HepG2 (cell line): Measurements from ENCODE around the gene TOR4A. TPM values are rescaled to one million over a fixed set of nuclear protein-coding genes. Genes with fewer than 3 reads are reported as not detected.

Experiments
- AGO1 ChIP-seq: fragments of 200-400 bp; formaldehyde crosslinking; IDR thresholded peaks from 2 replicates; pipeline ENCODE4 v1.6.1; 2017; ENCODE audit warnings: mild to moderate bottlenecking, low read depth, low read length, moderate library complexity; ENCODE audit not compliant: poor library complexity, severe bottlenecking
- ATAD3A ChIP-seq: sonication (generic); formaldehyde crosslinking; IDR thresholded peaks from 2 replicates; pipeline ENCODE4 v1.4.0; 2020; ENCODE audit warnings: missing genetic modification reagents
- BRD4 ChIP-seq: sonication (generic); formaldehyde crosslinking; IDR thresholded peaks from 2 replicates; pipeline ENCODE4 v1.4.0; 2020; ENCODE audit warnings: missing genetic modification reagents
- CREBL2 ChIP-seq: sonication (generic); formaldehyde crosslinking; IDR thresholded peaks from 2 replicates; pipeline ENCODE4 v1.8.1; 2023; ENCODE audit warnings: missing genetic modification reagents, mild to moderate bottlenecking, borderline replicate concordance
- DMAP1 ChIP-seq: IDR thresholded peaks from 2 replicates; pipeline ENCODE4 v1.6.1; 2016
- EEA1 ChIP-seq: sonication (generic); formaldehyde crosslinking; IDR thresholded peaks from 2 replicates; pipeline ENCODE4 v1.5.1; 2020; ENCODE audit warnings: mild to moderate bottlenecking, missing genetic modification reagents, borderline replicate concordance
- FOXP4 ChIP-seq: sonication (generic); formaldehyde crosslinking; IDR thresholded peaks from 2 replicates; pipeline ENCODE4 v1.4.0; 2020; ENCODE audit warnings: missing genetic modification reagents
- GMEB2 ChIP-seq: IDR thresholded peaks from 2 replicates; pipeline ENCODE4 v1.6.1; 2016; ENCODE audit warnings: missing biosample characterization, missing genetic modification reagents, low read depth
- HHEX ChIP-seq: IDR thresholded peaks from 2 replicates; pipeline ENCODE4 v1.6.1; 2016; ENCODE audit warnings: control low read depth
- HMGXB4 ChIP-seq, 2 experiments: sonication (generic) in 1 of 2; formaldehyde crosslinking in 1 of 2; IDR thresholded peaks; 2 replicates each; pipeline versions ENCODE4 v1.4.0 to v1.6.1; 2018 to 2020; ENCODE audit warnings: missing genetic modification reagents in 2 of 2, borderline replicate concordance in 1 of 2, low read depth in 1 of 2, mild to moderate bottlenecking in 1 of 2, missing biosample characterization in 1 of 2
- IKZF1 ChIP-seq: fragments of 450-650 bp; IDR thresholded peaks from 2 replicates; pipeline ENCODE4 v1.7.1; 2016
- KLF11 ChIP-seq: IDR thresholded peaks from 2 replicates; pipeline ENCODE4 v1.6.1; 2016; ENCODE audit warnings: missing compliant biosample characterization
- KLF16 ChIP-seq, 2 experiments: sonication (generic) in 1 of 2; formaldehyde crosslinking in 1 of 2; IDR thresholded peaks; 2 replicates each; pipeline versions ENCODE4 v1.6.1 to v1.8.0; 2016 to 2023; ENCODE audit warnings: missing genetic modification reagents in 2 of 2, missing compliant biosample characterization in 1 of 2
- MAZ ChIP-seq, 2 experiments: sonication (generic) in 1 of 2; formaldehyde crosslinking in 1 of 2; IDR thresholded peaks; 2 replicates each; pipeline versions ENCODE4 v1.5.0 to v1.6.1; 2012 to 2020; ENCODE audit warnings: low read depth in 2 of 2, mild to moderate bottlenecking in 2 of 2, borderline replicate concordance in 1 of 2, improper control_type of control experiment in 1 of 2, low read length in 1 of 2, missing genetic modification reagents in 1 of 2, moderate library complexity in 1 of 2
- MXD3 ChIP-seq: IDR thresholded peaks from 2 replicates; pipeline ENCODE4 v1.6.1; 2016; ENCODE audit warnings: mild to moderate bottlenecking, missing biosample characterization, missing genetic modification reagents
- NFE2L2 ChIP-seq: fragments of 150-350 bp; IDR thresholded peaks from 2 replicates; pipeline ENCODE4 v1.6.1; 2014; ENCODE audit warnings: low read length
- NFRKB ChIP-seq: fragments of 450-650 bp; IDR thresholded peaks from 2 replicates; pipeline ENCODE4 v1.6.1; 2017
- NFYB ChIP-seq: sonication (generic); formaldehyde crosslinking; IDR thresholded peaks from 2 replicates; pipeline ENCODE4 v1.4.0; 2020; ENCODE audit warnings: missing genetic modification reagents
- SNAPC2 ChIP-seq: sonication (generic); formaldehyde crosslinking; IDR thresholded peaks from 2 replicates; pipeline ENCODE4 v1.8.1; 2022; ENCODE audit warnings: mild to moderate bottlenecking, missing genetic modification reagents
- SSRP1 ChIP-seq: IDR thresholded peaks from 2 replicates; pipeline ENCODE4 v1.6.1; 2016; ENCODE audit warnings: control low read depth
- ZNF12 ChIP-seq: sonication (generic); formaldehyde crosslinking; IDR thresholded peaks from 2 replicates; pipeline ENCODE4 v1.5.0; 2020; ENCODE audit warnings: missing genetic modification reagents
- ZNF3 ChIP-seq: IDR thresholded peaks from 2 replicates; pipeline ENCODE4 v1.7.0; 2017; ENCODE audit warnings: inconsistent platforms
- ZNF597 ChIP-seq: sonication (generic); formaldehyde crosslinking; IDR thresholded peaks from 2 replicates; pipeline ENCODE4 v1.5.0; 2020; ENCODE audit warnings: missing genetic modification reagents
- ZSCAN30 ChIP-seq: sonication (generic); formaldehyde crosslinking; IDR thresholded peaks from 2 replicates; pipeline ENCODE4 v1.5.0; 2020; ENCODE audit warnings: mild to moderate bottlenecking, missing genetic modification reagents
- polyA plus RNA-seq, 8 experiments: library from polyadenylated mRNA; depleted of rRNA in 3 of 8; stranded (reverse) in 7 of 8; unstranded in 1 of 8; fragments of >200 nt; fragmentation: Illumina TruSeq in 4 of 8; extraction: Trizol in 4 of 8; gene quantifications; 2 replicates each; pipeline versions ENCODE4 v1.2.1 to v1.2.3, GENCODE V29; 2011 to 2016; ENCODE audit warnings: low read depth in 4 of 8, missing spikeins in 1 of 8, mixed read lengths in 1 of 8; ENCODE audit not compliant: insufficient read depth in 1 of 8
- total RNA-seq, 5 experiments: library from RNA; depleted of rRNA; stranded (reverse); fragments of >200 nt; fragmentation: Illumina TruSeq; extraction: Trizol; gene quantifications; 2 replicates each; pipeline ENCODE4 v1.2.3, GENCODE V29; 2016; ENCODE audit warnings: low read depth in 1 of 5

The TOR4A gene
- total and polyA plus RNA-seq, 2 of the 13 experiments (the other 11 are each of a cell fraction or from before 2014, with no cell fraction given) = 11.1 to 14.2 TPM

GRCh38 chr9:137253717-137254623, 23.6 kb upstream of the TOR4A start (continued):
- TF ChIP-seq KLF16 (CRISPR knock-in tag; IDR thresholded peaks at IDR 0.05) (no peak), HHEX (CRISPR knock-in tag) (no peak), ZNF3 (CRISPR knock-in tag) (no peak), AGO1 (peak; percentile 11), NFYB (no peak), GMEB2 (no peak), ZNF597 (no peak), SSRP1 (CRISPR knock-in tag) (no peak), ZNF12 (CRISPR knock-in tag) (no peak), NFRKB (no peak), ZSCAN30 (CRISPR knock-in tag) (no peak), NFE2L2 (no peak), BRD4 (CRISPR knock-in tag) (no peak; the same call in 1 of the 2 replicates), MXD3 (CRISPR knock-in tag) (no peak), ATAD3A (no peak), MAZ (IDR thresholded peaks at IDR 0.05; ENCODE audit: borderline replicate concordance, low read depth, low read length) (no peak), MAZ (CRISPR knock-in tag; IDR thresholded peaks at IDR 0.05; ENCODE audit: low read depth) (no peak), SNAPC2 (CRISPR knock-in tag) (no peak), FOXP4 (no peak), KLF11 (CRISPR knock-in tag) (no peak), CREBL2 (CRISPR knock-in tag) (no peak), DMAP1 (CRISPR knock-in tag) (no peak), HMGXB4 (CRISPR knock-in tag; IDR thresholded peaks at IDR 0.05; ENCODE audit: borderline replicate concordance in 1 of 2, low read depth in 1 of 2) (0 out of 4 replicates have a peak, but pooled peaks of 1 of the 2 experiments have one; percentile 37), IKZF1 (no peak), EEA1 (0 out of 2 replicates have a peak, but pooled peaks have one; percentile 20)
